Thyroid gland (tissue), 4 donors: ENCODE results near the gene TRIP12.
"Not testable (repeated sequence)": the region's sequence is repeated elsewhere in the genome, so short reads cannot be mapped to it uniquely, and the experiment has no call there.

ENCODE experiments used
- POLR2A ChIP-seq, 2 donors: fragments of 450-650 bp; IDR thresholded peaks; one replicate each; pipeline ENCODE4 v1.6.1; 2017; ENCODE audit warnings: antibody characterized with exemption in 2 of 2, mild to moderate bottlenecking in 2 of 2, moderate library complexity in 1 of 2
- TF ChIP-seq, protein P1 (sequence below), 6 experiments: fragments of 200-600 bp in 3 of 6; fragments of 450-650 bp in 3 of 6; sonication (generic) in 3 of 6; IDR thresholded peaks; one replicate each; pipeline ENCODE4 v1.5.1; 2016 to 2019; ENCODE audit warnings: antibody characterized with exemption in 6 of 6, mild to moderate bottlenecking in 2 of 6, inconsistent platforms in 1 of 6, moderate library complexity in 1 of 6

DNA sequence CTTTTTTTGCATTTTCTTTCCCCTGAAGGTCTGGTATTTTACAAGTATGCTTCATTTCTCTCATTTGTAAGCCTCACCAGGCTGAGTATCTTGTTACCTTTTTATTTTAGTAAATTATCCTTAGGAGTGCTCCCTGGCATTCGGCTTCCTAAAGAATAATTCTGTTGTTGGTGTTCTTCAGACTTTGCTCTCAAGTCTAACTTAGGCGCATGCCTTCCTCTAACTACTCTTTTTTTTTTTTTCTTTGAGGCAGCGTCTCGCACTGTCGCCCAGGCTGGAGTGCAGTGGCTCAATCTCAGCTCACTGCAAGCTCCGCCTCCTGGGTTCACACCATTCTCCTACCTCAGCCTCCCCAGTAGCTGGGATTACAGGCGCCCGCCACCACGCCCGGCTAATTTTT lies 2.7 kb upstream of the TRIP12 start:
- TF ChIP-seq, protein P1, sequence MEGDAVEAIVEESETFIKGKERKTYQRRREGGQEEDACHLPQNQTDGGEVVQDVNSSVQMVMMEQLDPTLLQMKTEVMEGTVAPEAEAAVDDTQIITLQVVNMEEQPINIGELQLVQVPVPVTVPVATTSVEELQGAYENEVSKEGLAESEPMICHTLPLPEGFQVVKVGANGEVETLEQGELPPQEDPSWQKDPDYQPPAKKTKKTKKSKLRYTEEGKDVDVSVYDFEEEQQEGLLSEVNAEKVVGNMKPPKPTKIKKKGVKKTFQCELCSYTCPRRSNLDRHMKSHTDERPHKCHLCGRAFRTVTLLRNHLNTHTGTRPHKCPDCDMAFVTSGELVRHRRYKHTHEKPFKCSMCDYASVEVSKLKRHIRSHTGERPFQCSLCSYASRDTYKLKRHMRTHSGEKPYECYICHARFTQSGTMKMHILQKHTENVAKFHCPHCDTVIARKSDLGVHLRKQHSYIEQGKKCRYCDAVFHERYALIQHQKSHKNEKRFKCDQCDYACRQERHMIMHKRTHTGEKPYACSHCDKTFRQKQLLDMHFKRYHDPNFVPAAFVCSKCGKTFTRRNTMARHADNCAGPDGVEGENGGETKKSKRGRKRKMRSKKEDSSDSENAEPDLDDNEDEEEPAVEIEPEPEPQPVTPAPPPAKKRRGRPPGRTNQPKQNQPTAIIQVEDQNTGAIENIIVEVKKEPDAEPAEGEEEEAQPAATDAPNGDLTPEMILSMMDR (IDR thresholded peaks at IDR 0.05) = not testable (repeated sequence)
- not testable (repeated sequence) for TF ChIP-seq POLR2A (IDR thresholded peaks at IDR 0.05)
